NOMO-1 (cell line): ENCODE data around the gene SOX2.

Source experiments
- DNase-seq, 2 experiments: peaks; one replicate each; lab custom pipeline; 2025; ENCODE audit not compliant: unreplicated experiment in 2 of 2; lab: John Stamatoyannopoulos, UW

Gene SOX2

GRCh38 chr3:181711325-181712135 lies at the start of gene SOX2:
SOX2 (plus strand) TSS chr3:181711925; CDS start chr3:181712361, 436 bp downstream.
- no peak for DNase-seq

- no peak for DNase-seq
These were observed 28.2 kb upstream of the SOX2 start for GRCh38 chr3:181683563-181683962.

- DNase-seq, result no peak
These were observed 24.5 kb upstream of the SOX2 start for GRCh38 chr3:181687190-181687589.

GRCh38 chr3:181687731-181688130 lies 24.0 kb upstream of the SOX2 start:
- no peak for DNase-seq

- no peak for DNase-seq
These were observed 22.2 kb upstream of the SOX2 start for GRCh38 chr3:181689546-181689945.

GRCh38 chr3:181690769-181691168 lies 21.0 kb upstream of the SOX2 start:
- no peak for DNase-seq

DNA sequence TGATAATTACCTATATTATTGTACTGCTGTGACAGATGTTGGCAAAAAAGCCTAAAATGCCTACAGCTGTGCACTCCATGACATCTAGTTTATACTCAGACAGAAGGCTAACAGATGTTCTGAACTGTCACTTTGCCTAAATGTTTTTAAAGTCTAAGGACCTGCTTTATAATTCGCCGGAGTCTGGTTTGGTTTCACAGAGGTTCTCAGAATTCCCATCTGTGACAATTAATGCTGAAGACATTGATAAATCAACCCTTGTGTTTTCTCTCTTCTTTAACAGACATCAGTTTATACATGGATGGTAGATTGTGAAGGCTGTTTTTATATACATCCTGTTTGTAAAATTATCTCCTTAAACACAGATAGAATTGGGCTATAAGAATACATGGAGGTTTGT lies 19.8 kb upstream of the SOX2 start:
- DNase-seq, result no peak

GRCh38 chr3:181692311-181693145 lies 19.2 kb upstream of the SOX2 start:
- DNase-seq, result no peak

DNA sequence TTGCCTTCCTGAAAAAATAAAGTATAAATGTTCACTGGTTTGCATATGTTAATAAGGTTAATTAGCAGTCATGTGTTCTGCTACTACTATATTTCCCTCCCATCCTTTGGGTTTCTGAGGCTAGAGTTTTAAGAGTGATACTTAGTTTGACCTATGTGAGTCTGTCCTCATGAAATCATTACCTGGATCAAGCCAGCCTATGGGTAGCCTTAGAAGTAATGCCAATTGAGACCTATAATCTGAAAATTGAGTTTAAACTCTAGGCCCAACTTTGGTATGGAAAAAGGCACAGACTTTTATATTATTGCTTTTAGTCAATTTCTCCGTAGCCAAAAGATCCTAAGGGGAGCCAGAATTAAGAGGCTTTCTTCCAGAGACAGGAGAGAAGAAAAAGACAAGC lies 18.4 kb upstream of the SOX2 start:
- DNase-seq, result no peak

DNA sequence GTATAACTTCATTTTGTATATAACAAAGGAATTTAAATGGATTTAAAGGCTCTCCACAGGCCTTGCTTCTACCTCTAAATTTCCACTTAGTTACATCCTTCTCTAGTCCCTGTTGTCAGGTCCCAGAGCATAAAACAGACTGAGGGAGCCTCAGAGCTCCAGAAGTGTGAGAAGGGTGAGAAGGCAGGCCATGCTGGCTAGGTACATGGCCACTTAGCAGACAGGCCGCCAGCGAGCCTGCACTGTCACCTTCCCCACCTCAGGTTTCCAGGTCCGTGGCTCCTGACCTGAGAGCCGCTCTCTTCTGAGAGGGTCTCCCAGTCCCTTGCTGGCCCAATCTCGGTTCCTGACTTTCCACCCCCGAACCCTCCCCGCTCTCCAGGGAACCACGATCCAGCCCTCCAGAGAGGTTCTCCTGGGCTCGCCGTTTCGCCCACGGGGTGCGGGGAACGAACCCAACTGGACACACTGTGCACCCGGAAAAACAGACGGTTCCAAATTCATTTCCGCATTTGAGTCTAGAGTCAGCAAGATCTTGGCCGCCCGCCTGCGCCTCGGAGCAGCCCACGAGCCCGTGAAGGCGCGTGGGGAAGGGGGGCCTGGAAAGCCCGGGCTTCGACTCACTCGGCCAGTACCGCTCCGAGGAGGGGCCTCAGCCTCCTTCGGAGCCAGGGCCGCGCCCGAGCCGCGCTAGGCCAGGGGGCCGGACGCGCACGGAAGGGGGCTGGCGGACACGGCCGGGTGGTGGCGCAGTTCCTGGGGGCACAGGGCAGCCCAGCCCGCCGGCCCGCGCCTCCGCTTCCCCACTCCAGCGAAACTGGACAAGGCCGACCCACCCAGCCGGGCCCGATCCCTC lies 16.7 kb upstream of the SOX2 start:
- no peak for DNase-seq

GRCh38 chr3:181695661-181696491 lies 15.8 kb upstream of the SOX2 start:
- DNase-seq, result no peak

DNA sequence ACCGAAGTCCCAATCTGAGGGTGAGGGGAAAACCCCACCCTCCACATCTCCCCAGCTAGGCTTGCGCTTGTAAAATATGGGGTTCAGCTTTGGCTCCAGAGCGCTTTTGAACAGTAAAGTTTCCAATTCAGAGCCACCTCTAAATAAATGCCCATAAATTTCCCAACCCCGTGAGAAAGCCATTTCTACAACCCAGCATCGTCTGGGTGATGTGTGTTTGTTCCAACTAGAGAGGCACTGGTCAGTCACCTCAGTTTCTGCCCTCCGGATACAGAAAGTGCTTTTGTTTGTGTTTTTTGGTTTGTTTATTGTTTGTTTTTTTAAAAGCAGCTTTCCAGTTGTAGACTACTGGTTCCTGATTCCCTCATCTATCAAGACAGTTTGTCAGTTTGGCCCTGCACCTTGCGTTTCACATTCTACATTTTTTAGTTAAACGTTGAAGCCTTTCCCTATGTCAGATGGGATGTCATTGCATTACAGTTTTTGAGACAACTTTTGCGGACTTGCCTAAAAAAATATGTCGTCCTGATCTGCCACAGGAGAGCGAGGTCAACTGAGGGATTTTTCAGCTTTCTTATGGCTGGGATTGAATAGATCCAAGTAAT lies 15.0 kb upstream of the SOX2 start:
- DNase-seq, result no peak

DNA sequence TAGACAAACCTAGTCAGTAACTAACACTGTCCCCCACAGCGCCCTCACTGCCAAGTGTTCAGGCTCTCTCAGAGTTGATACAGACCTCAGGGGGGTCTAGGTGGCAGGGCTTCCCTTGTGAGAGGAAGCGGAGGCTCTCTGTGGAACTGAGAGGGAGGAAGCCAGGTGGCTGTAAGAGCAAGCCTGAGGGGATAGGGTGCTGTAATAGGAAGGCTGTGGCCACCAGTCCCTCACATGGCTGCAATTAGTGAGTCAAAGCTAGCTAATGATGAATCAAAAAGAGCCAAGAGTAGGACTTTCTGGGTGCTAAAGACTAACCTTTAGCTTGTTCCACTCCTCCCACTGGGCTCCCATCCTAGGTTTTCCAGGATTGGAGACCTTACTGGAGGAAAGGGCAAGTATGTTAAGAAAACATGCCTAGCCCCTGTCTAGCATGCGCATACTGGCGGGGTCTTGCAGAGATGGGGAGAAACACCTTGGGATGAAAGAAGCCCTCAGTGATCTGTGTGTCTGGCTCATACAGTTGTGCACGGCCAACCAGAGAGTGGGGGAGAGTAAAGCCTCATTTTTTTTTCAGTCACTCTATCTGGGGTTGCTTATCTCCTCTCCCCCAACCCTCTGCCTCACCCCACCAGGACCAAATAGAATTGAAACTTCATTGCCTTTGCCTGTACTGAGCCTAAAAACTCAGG lies 13.3 kb upstream of the SOX2 start:
- no peak for DNase-seq

DNA sequence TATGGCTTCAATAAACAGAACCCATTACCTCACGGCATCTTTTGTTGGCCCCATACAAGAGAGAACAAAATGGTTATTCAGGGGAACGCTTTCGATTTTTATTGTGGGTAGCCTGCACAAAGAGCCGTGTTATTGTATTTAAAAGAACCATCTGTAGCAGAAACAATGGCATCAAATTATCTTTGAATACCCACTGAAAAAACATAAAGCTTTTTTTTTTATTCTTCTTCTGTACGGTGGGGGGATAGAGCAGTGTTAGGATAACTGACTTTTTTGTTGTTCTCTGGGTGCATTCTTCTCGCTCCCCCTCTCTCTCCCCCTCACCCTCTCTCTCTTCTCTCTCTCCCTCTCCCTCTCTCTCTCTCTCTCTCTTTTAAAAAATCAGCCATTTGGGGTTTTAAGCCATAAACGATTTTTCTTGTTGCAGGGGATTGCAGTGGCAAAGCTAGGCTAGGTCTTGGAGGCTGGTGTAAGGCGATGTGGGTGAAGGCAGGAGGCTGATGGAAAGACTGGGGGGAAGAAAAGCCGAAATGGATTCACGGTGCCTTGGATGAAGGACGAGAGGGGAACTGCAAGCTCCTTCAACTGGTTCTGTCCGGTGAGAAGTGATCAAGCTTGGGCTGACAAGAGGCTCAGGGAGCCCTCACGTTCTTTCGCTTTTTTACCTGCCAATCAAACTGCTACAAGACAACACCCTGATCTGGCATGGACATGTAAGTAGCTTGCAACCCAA lies 12.4 kb upstream of the SOX2 start:
- no peak for DNase-seq

GRCh38 chr3:181700168-181701087 lies 11.3 kb upstream of the SOX2 start:
- DNase-seq, result peak; percentile 70 to 82

GRCh38 chr3:181701096-181701495 lies 10.6 kb upstream of the SOX2 start:
- no peak for DNase-seq

- DNase-seq, result no peak
These were observed 7.9 kb upstream of the SOX2 start for GRCh38 chr3:181703601-181704420.
